GM12873 (cell line): Measurements from ENCODE around the gene NOS1AP.

Experiments
- CTCF ChIP-seq: IDR thresholded peaks from 2 replicates; pipeline ENCODE4 v1.5.1; 2012; ENCODE audit warnings: low read depth, mild to moderate bottlenecking, moderate library complexity, low read length, control low read depth; ENCODE audit not compliant: insufficient read depth; ENCODE audit errors: missing control alignments

The NOS1AP gene

DNA sequence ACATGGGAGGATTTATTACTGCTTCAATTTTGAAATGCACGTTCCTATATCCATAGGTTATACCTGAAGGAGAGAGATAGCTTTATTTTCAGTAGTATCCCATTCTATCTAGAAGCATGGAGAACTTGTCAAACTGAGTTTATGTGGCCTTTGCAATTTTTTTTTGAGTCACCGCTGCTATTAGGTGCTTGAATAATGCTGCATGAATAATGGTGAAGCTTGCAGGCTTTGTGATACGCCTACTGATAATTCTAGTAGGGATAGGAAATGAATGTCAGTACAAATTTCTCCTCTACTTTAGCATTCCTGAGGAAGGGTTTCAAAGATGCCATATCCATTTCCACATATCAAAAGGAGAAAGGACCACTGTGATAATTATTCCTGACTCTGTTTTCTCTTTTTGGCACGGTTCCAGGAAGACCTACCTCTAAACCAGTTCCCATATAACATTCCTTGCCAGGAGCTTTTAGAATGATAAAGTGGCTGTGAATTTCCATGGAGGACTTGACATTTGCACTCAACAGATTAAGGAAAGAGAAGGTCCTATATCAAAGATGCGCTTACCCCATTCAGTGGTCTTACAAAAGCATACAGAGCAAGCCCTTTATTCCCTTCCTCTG, 223.7 kb downstream of the NOS1AP start:
- no peak for TF ChIP-seq CTCF

DNA sequence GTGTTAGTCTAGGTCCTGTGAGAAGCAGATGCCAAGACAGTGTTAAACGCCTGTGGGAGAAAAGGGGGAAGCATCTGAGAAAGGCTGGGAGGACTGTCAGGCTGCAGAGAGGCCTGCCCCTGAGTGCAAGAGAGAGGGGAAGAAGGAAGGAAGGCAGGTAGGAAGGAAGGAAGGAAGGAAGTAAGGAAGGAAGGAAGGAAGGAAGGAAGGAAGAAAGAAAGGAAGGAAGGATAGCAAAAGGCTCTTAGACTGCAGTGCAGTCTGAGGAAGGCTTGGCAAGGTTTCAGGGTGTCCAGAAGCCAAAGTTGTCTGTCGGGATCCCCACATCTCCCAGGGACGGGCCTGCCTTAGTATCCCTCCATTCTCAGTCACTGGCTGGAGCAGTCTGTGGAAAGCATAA, 224.5 kb downstream of the NOS1AP start:
- no peak for TF ChIP-seq CTCF

GRCh38 chr1:162297208-162297607, 227.7 kb downstream of the NOS1AP start:
- no peak for TF ChIP-seq CTCF

DNA sequence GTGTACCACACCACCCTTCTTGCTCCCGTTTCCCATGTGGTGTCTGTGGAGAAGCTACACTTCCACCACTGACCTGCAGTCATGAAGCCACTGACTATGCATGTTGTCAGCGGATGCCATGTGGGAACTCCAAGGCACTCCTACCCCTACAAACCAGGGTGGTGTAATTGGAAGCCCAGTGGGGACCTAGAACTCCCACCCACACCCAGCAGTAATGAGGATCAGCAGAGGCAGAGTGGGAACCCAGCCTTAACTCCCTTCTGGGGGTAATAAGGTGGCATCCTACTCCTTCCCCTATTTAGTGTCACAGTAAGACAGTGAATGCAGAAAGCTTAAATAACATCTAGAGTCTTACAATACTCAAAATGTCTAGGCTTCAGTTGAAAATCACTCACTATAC, 228.8 kb downstream of the NOS1AP start:
- no peak for TF ChIP-seq CTCF

DNA sequence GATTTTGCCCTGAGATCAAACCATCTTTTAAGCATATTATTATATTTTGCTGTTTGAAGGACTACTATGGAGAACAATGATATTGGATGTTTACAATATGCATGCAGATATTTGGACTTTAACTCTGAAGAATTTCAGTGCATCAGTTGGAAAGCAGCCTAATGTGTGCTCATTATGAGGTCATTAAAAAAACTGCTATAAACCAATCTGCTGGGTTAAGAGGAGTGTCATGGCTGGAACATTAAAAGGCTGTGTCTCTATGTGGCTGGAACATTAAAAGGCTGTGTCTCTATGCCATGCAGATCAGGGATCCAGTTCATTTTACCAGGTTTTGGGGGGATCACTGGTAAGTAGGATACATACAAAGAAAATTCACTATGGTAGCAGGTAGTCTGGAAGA, 229.5 kb downstream of the NOS1AP start:
- TF ChIP-seq CTCF = no peak

DNA sequence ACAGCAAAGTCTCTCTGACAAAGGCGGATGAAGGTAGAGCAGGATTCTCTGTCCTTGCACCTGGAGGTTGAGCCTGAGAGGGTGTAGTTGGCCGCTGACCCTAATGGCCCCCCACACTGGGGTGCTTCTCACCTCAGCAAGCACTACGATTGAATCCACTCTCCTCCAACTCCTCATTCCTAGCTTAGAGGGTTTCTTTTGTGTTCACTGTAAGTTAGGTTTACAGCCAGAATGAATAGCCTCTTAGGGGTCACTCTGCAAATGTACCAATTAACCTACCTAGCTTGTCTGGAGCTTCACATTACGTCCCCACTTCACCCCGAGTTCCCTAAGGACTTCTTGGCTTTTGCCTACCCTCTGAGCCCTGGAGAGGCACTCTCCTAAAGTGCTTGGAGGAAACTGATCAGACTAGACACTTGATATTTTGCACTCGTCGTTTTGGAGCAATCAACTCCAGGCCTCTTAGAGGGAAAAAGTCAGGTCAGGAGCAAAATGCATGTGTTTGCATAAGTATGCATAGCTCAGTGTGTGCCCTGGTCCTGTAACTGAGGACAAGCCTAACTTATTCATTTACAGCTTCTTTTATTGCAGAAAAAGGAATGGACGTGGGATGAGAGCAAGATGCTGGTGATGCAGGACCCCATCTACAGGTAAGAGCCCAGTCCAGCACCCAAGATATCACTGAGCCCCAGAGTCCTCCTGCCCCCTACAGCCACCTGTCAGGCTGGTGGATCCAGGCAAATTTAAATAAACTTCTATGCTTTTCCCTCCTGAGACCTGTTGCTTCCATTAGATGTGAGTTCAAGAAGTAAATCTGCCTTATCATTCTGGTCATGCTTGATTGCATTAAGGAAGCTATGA, 230.8 kb downstream of the NOS1AP start:
- TF ChIP-seq CTCF = no peak

DNA sequence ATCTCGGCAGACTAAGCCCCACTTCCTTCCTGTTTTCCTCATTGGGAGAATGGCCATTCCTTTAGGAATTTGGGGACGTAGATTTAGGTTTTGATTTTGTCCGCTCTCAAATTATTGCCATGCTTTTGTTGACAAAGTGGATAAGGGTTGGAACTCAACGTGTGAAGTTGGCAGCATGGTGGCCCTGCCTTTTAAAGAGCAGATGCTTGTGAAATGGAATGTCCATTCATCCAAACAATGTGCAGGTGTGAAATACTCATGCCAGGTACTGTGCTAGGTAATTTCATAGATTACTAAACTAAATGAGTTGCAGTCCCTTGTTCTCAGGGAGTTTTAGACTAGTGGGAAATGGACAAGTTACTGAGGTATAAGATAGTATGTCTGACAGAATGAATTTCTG, 232.2 kb downstream of the NOS1AP start:
- TF ChIP-seq CTCF = no peak
